ENCODE measurements around the gene CXCL6.

The CXCL6 gene

DNA sequence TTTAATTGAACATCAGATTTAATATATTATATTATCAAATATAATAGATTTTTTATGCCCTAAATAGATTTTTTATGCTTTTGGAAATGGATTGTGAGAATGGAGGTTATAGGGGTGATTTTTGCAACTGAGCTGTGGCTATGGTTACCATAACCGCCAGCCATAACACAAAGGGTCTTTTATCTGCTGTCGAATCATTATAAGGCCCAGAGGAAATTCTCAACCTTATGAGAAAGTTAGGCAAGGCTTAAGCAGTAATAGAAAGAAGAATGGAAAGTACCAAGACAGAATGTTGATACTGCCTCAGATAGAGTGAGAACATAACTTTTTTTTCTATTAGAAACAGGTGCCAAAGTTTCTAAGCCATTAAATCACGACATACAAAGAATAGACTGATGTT lies 26.3 kb upstream of the CXCL6 start:
- H2AFZ ChIP-seq (ENCODE audit: low read length), result no peak overlapping the region
- H3K9me2 ChIP-seq (replicated peaks; ENCODE audit: low read depth, low read length), result no peaks in the 10 kb centered on the region
- H3K79me2 ChIP-seq (ENCODE audit: insufficient read depth, low read length), result no peaks in the 10 kb centered on the region
- H3K4me2 ChIP-seq (ENCODE audit: low read depth, low read length, poor library complexity, severe bottlenecking), result no peak overlapping the region
- no peaks in the 10 kb centered on the region for H3F3A ChIP-seq (ENCODE audit: low read depth)
- H3K4me1 ChIP-seq (ENCODE audit: insufficient read depth, low read length, poor library complexity, severe bottlenecking), result peaks cover 9% of the 10 kb centered on the region
- no peak overlapping the region for H3K4me3 ChIP-seq (ENCODE audit: low read length, poor library complexity, severe bottlenecking)
- no peak overlapping the region for H3K9ac ChIP-seq (ENCODE audit: low read depth, low read length, poor library complexity, severe bottlenecking)
- H4K20me1 ChIP-seq (ENCODE audit: insufficient read depth, low read length, poor library complexity, severe bottlenecking), result no peaks in the 10 kb centered on the region
- no peaks in the 10 kb centered on the region for H3K36me3 ChIP-seq (ENCODE audit: insufficient read depth, low read length)
- no peaks in the 10 kb centered on the region for H3K27me3 ChIP-seq (ENCODE audit: insufficient read depth, low read length, poor library complexity, severe bottlenecking)
- no peaks in the 10 kb centered on the region for H3K9me3 ChIP-seq (ENCODE audit: insufficient read depth, low read depth, low read length)
- TF ChIP-seq CTCF (conservative IDR thresholded peaks at IDR 0.05; ENCODE audit: low read length), result no peak
- no peak for TF ChIP-seq EZH2phosphoT487 (IDR thresholded peaks at IDR 0.05; ENCODE audit: borderline replicate concordance)

GRCh38 chr4:73811841-73812240 lies 24.6 kb upstream of the CXCL6 start:
- no peak for TF ChIP-seq EZH2phosphoT487 (IDR thresholded peaks at IDR 0.05; ENCODE audit: borderline replicate concordance)
- TF ChIP-seq CTCF (conservative IDR thresholded peaks at IDR 0.05; ENCODE audit: low read length), result no peak
- H3K79me2 ChIP-seq (ENCODE audit: insufficient read depth, low read length), result no peaks in the 10 kb centered on the region
- no peak overlapping the region for H3K9ac ChIP-seq (ENCODE audit: low read depth, low read length, poor library complexity, severe bottlenecking)
- H3F3A ChIP-seq (ENCODE audit: low read depth), result no peaks in the 10 kb centered on the region
- no peak overlapping the region for H3K4me2 ChIP-seq (ENCODE audit: low read depth, low read length, poor library complexity, severe bottlenecking)
- no peak overlapping the region for H3K4me3 ChIP-seq (ENCODE audit: low read length, poor library complexity, severe bottlenecking)
- H4K20me1 ChIP-seq (ENCODE audit: insufficient read depth, low read length, poor library complexity, severe bottlenecking), result no peaks in the 10 kb centered on the region
- H3K4me1 ChIP-seq (ENCODE audit: insufficient read depth, low read length, poor library complexity, severe bottlenecking), result peaks cover 24% of the 10 kb centered on the region
- H3K27me3 ChIP-seq (ENCODE audit: insufficient read depth, low read length, poor library complexity, severe bottlenecking), result no peaks in the 10 kb centered on the region
- no peaks in the 10 kb centered on the region for H3K9me2 ChIP-seq (replicated peaks; ENCODE audit: low read depth, low read length)
- H2AFZ ChIP-seq (ENCODE audit: low read length), result no peak overlapping the region
- no peaks in the 10 kb centered on the region for H3K9me3 ChIP-seq (ENCODE audit: insufficient read depth, low read depth, low read length)
- no peaks in the 10 kb centered on the region for H3K36me3 ChIP-seq (ENCODE audit: insufficient read depth, low read length)

GRCh38 chr4:73814679-73815078 lies 21.8 kb upstream of the CXCL6 start:
- H3K9ac ChIP-seq (ENCODE audit: low read depth, low read length, poor library complexity, severe bottlenecking), result no peak overlapping the region
- TF ChIP-seq EZH2phosphoT487 (IDR thresholded peaks at IDR 0.05; ENCODE audit: borderline replicate concordance) (no peak), CTCF (conservative IDR thresholded peaks at IDR 0.05; ENCODE audit: low read length) (no peak)
- peaks cover 29% of the 10 kb centered on the region for H3K4me1 ChIP-seq (ENCODE audit: insufficient read depth, low read length, poor library complexity, severe bottlenecking)

More at GRCh38 chr4:73814679-73815078, 21.8 kb upstream of the CXCL6 start:
- H3K79me2 ChIP-seq (ENCODE audit: insufficient read depth, low read length), result no peaks in the 10 kb centered on the region
- H3K4me2 ChIP-seq (ENCODE audit: low read depth, low read length, poor library complexity, severe bottlenecking), result peak overlapping the region; percentile 45
- no peaks in the 10 kb centered on the region for H3K9me2 ChIP-seq (replicated peaks; ENCODE audit: low read depth, low read length)
- H3K4me3 ChIP-seq (ENCODE audit: low read length, poor library complexity, severe bottlenecking), result no peak overlapping the region
- H4K20me1 ChIP-seq (ENCODE audit: insufficient read depth, low read length, poor library complexity, severe bottlenecking), result no peaks in the 10 kb centered on the region
- H3K36me3 ChIP-seq (ENCODE audit: insufficient read depth, low read length), result no peaks in the 10 kb centered on the region
- no peaks in the 10 kb centered on the region for H3K27me3 ChIP-seq (ENCODE audit: insufficient read depth, low read length, poor library complexity, severe bottlenecking)
- no peak overlapping the region for H2AFZ ChIP-seq (ENCODE audit: low read length)
- H3K9me3 ChIP-seq (ENCODE audit: insufficient read depth, low read depth, low read length), result no peaks in the 10 kb centered on the region
- H3F3A ChIP-seq (ENCODE audit: low read depth), result no peaks in the 10 kb centered on the region
